ENCODE data around the gene TFRC. TPM values are rescaled to one million over a fixed set of nuclear protein-coding genes. Genes with fewer than 3 reads are reported as not detected.

Gene TFRC

Small RNA genes lying within 50 kb of the gene (small RNA-seq; reads per million reads assigned to genes)
- gene RNU7-18P (ENCODE audit: low read depth), result not detected

Measured in mesenchymal stem cell (in vitro differentiated cells and primary cell).